ENCODE results near the gene SLC22A23.

The SLC22A23 gene

DNA sequence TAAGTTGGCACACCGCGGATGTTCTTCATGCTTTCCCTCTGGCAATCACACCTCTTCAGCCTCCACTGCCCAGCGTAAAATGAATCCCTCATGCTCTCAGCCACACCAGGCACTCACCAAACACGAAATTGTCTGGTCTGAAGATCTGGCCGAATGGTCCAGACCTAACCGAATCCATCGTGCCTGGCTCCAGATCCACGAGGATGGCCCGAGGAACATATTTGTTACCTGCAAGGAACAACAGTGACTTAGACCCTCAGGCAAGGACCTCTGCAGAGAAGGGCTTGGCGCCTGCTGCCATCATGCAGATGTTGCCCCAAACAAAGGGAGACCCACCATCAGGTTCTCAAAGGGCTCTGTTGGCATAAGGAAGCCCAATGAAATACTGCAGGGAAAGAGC lies 230.8 kb downstream of the SLC22A23 start:
- H3K27ac ChIP-seq = no peak overlapping the region
- TF ChIP-seq, protein P1, sequence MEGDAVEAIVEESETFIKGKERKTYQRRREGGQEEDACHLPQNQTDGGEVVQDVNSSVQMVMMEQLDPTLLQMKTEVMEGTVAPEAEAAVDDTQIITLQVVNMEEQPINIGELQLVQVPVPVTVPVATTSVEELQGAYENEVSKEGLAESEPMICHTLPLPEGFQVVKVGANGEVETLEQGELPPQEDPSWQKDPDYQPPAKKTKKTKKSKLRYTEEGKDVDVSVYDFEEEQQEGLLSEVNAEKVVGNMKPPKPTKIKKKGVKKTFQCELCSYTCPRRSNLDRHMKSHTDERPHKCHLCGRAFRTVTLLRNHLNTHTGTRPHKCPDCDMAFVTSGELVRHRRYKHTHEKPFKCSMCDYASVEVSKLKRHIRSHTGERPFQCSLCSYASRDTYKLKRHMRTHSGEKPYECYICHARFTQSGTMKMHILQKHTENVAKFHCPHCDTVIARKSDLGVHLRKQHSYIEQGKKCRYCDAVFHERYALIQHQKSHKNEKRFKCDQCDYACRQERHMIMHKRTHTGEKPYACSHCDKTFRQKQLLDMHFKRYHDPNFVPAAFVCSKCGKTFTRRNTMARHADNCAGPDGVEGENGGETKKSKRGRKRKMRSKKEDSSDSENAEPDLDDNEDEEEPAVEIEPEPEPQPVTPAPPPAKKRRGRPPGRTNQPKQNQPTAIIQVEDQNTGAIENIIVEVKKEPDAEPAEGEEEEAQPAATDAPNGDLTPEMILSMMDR (conservative IDR thresholded peaks at IDR 0.05) = no peak
- no peak for TF ChIP-seq ZFX (IDR thresholded peaks at IDR 0.05)

DNA sequence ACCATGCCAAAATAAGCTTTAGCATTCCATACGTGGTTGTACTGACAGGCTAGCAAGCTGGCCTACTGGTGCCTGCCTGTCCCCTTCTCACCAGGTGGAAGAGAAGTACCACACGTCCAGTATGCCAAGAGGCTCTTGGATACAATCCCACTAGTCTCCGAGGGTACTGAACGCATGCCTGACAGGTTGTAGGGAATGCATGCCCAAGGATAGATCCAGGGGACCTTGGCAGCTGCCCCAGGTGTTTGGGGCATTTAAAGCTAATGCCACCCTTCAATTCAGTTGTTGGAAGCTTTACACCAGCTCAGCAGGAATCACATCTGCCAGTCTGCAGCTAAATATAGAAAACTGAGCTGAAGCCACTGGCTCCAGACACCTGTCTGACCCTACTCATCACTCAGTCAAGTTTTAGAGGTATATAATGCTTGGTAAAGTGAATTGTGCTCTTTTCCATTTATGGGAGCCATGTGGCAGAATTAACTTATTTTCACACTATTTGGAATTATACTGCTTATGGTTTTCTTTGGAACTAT lies 234.3 kb downstream of the SLC22A23 start:
- TF ChIP-seq, protein P1 (conservative IDR thresholded peaks at IDR 0.05) = no peak
- TF ChIP-seq ZFX (IDR thresholded peaks at IDR 0.05) = no peak
- no peak overlapping the region for H3K27ac ChIP-seq

DNA sequence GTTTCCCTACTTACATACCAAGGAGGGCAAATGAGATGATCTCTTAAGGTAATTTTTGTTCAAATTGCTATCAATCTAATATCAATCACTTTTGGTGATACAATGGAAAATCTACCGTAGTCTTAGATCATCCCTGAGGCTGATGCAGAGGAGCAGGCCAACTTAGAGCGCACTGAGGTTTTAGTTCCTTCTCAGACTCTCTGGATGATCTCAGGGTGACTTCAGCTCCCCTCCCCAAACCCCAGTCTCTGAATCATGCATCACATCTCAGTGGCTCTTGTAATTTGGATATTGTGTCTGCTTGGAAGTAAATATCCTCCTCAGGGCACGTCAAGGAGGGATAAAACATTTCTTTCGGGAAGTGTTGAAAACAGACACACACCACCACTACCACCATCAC lies 235.3 kb downstream of the SLC22A23 start:
- no peak overlapping the region for H3K27ac ChIP-seq
- TF ChIP-seq, protein P1 (conservative IDR thresholded peaks at IDR 0.05) = no peak
- TF ChIP-seq ZFX (IDR thresholded peaks at IDR 0.05) = no peak

DNA sequence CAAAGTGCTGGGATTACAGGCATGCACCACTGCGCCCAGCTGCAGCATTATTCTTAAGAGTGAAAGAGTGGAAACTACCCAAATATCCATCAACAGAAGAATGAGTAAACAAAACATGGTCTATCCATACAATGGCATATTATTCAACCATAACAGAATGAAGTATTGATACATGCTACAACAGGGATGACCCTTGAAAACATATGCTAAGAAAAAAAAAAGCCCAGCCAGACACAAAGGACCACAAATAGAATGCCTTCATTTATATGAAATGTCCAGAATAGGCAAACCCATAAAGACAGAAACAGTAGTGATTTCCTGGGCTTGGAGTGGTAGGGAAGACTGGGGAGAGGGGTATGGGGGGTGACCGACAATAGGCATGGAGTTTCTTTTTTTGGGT lies 236.5 kb downstream of the SLC22A23 start:
- H3K27ac ChIP-seq = no peak overlapping the region
- TF ChIP-seq, protein P1 (conservative IDR thresholded peaks at IDR 0.05) = no peak
- TF ChIP-seq ZFX (IDR thresholded peaks at IDR 0.05) = no peak

Measured in C4-2B (cell line).